HEK293T (cell line): ENCODE results near the gene STK4.
A peak's percentile ranks its signal among the peaks of the same experiment; 100 is the strongest.

Experiments
- CTCF ChIA-PET: fragments of 350-600 bp; formaldehyde crosslinking; extraction: SDS; loops from one replicate; lab custom pipeline; 2021; ENCODE audit warnings: antibody characterized with exemption, inconsistent platforms; lab: Yijun Ruan, JAX
- POLR2A ChIA-PET: fragments of 350-600 bp; formaldehyde crosslinking; extraction: SDS; loops from one replicate; lab custom pipeline; 2020; ENCODE audit warnings: antibody characterized with exemption, inconsistent platforms; lab: Yijun Ruan, JAX
- DNase-seq: peaks from one replicate; pipeline ENCODE4 v3.0.0; 2012; ENCODE audit warnings: mixed read lengths; ENCODE audit errors: extremely low spot score
- ARNT ChIP-seq: fragments of 450-650 bp; IDR thresholded peaks from 2 replicates; pipeline ENCODE4 v1.6.1; 2017; ENCODE audit warnings: mild to moderate bottlenecking
- BHLHE40 ChIP-seq: fragments of 450-650 bp; IDR thresholded peaks from 2 replicates; pipeline ENCODE4 v1.6.1; 2016; ENCODE audit warnings: mild to moderate bottlenecking, moderate library complexity, borderline replicate concordance
- CTBP1 ChIP-seq: fragments of 450-650 bp; IDR thresholded peaks from 2 replicates; pipeline ENCODE4 v1.6.1; 2016; ENCODE audit warnings: borderline replicate concordance
- ELF4 ChIP-seq: fragments of 450-650 bp; IDR thresholded peaks from 2 replicates; pipeline ENCODE4 v1.6.1; 2017; ENCODE audit warnings: antibody characterized with exemption
- FOXA1 ChIP-seq: fragments of 450-650 bp; IDR thresholded peaks from 2 replicates; pipeline ENCODE4 v1.6.1; 2016; ENCODE audit warnings: mild to moderate bottlenecking
- FOXK2 ChIP-seq: fragments of 450-650 bp; IDR thresholded peaks from 2 replicates; pipeline ENCODE4 v1.6.1; 2016; ENCODE audit warnings: mild to moderate bottlenecking
- FOXM1 ChIP-seq: fragments of 450-650 bp; IDR thresholded peaks from 2 replicates; pipeline ENCODE4 v1.6.1; 2017; ENCODE audit warnings: mild to moderate bottlenecking, borderline replicate concordance
- HDGF ChIP-seq: fragments of 450-650 bp; IDR thresholded peaks from 2 replicates; pipeline ENCODE4 v1.6.1; 2017; ENCODE audit warnings: antibody characterized with exemption, borderline replicate concordance
- L3MBTL2 ChIP-seq: fragments of 450-650 bp; conservative IDR thresholded peaks from 2 replicates; pipeline ENCODE4 v1.6.1; 2016; ENCODE audit warnings: mild to moderate bottlenecking
- LEF1 ChIP-seq: fragments of 450-650 bp; IDR thresholded peaks from 2 replicates; pipeline ENCODE4 v1.6.1; 2017; ENCODE audit warnings: mild to moderate bottlenecking, borderline replicate concordance
- NFRKB ChIP-seq: fragments of 450-650 bp; IDR thresholded peaks from 2 replicates; pipeline ENCODE4 v1.6.1; 2016; ENCODE audit warnings: mild to moderate bottlenecking, moderate library complexity
- SP1 ChIP-seq: fragments of 450-650 bp; IDR thresholded peaks from 2 replicates; pipeline ENCODE4 v1.6.1; 2017
- SUZ12 ChIP-seq: fragments of 450-650 bp; IDR thresholded peaks from 2 replicates; pipeline ENCODE4 v1.6.1; 2016; ENCODE audit warnings: mild to moderate bottlenecking
- TARDBP ChIP-seq: fragments of 450-650 bp; IDR thresholded peaks from 2 replicates; pipeline ENCODE4 v1.6.1; 2016
- ZNF384 ChIP-seq: fragments of 450-650 bp; IDR thresholded peaks from 2 replicates; pipeline ENCODE4 v1.6.1; 2016
- TF ChIP-seq, protein P1 (sequence below): fragments of 450-650 bp; IDR thresholded peaks from 2 replicates; pipeline ENCODE4 v1.6.1; 2016

Gene STK4

DNA sequence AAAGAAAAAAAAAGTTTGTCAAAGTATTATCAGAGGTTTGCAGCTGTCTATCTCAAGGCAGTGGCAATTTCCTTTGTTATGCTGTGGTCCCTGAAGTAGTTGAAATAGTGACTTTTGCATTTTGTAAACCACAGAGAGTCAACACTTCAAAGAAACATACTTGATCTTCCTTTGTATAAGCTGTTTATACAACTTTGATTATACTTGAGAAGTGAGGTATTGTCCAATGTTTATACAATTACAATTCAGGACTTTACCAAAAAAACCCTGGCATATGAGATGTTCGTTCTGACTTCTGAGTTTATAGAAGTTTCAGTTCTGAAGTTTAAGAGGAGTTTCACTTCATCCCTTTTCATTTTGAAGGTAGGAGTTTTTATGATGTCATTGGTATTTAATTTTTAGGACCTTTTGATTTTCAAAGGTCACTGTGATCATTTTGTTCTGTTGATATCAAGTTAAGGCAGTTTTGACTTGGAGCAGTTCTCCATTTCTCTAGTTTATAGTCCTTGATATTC, 4.0 kb downstream of the STK4 start:
- POLR2A ChIA-PET, result interaction anchor here (2.1 kb wide), 1 partner anchor 10 kb away, joined by 7 read pairs; the partner anchor contains the start of gene TOMM34
- CTCF ChIA-PET, result no interaction called here
- no peak for TF ChIP-seq SUZ12
- TF ChIP-seq CTBP1, result no peak
- no peak for TF ChIP-seq FOXK2
- no peak for TF ChIP-seq SP1
- no peak for TF ChIP-seq L3MBTL2
- no peak for TF ChIP-seq NFRKB
- TF ChIP-seq BHLHE40, result no peak
- TF ChIP-seq, protein P1, sequence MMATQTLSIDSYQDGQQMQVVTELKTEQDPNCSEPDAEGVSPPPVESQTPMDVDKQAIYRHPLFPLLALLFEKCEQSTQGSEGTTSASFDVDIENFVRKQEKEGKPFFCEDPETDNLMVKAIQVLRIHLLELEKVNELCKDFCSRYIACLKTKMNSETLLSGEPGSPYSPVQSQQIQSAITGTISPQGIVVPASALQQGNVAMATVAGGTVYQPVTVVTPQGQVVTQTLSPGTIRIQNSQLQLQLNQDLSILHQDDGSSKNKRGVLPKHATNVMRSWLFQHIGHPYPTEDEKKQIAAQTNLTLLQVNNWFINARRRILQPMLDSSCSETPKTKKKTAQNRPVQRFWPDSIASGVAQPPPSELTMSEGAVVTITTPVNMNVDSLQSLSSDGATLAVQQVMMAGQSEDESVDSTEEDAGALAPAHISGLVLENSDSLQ, result no peak
- no peak for TF ChIP-seq FOXA1
- no peak for TF ChIP-seq HDGF
- no peak for TF ChIP-seq ELF4
- no peak for TF ChIP-seq FOXM1
- no peak for TF ChIP-seq ZNF384
- TF ChIP-seq TARDBP, result no peak
- TF ChIP-seq LEF1, result no peak
- no peak for DNase-seq

DNA sequence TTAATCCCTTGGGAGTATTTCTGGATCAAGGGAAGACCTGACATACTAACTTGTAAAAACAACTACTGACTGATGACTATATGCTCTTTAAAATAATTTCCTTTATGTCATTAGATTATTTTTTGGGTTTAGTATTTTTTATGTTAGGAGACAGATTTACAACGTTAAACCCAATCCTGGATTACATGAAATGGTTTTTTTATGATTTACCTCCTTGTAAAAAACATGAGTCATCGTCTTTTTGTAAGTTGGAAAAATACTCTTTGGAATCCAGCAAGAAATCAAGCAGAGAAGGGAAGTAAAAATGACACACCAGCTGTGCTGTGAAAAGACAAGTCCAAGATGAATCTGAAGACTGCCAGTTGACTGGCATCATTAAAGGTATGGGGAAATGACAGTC, 6.7 kb downstream of the STK4 start:
- TF ChIP-seq SUZ12 (no peak), HDGF (no peak), SP1 (no peak), ELF4 (no peak), FOXM1 (no peak), L3MBTL2 (no peak), NFRKB (no peak), TARDBP (no peak), CTBP1 (peak; percentile 50; the same call in 1 of the 2 replicates)
- TF ChIP-seq, protein P1, result peak; percentile 85
- ChIA-PET POLR2A (no interaction called here), CTCF (no interaction called here)
- DNase-seq, result no peak

DNA sequence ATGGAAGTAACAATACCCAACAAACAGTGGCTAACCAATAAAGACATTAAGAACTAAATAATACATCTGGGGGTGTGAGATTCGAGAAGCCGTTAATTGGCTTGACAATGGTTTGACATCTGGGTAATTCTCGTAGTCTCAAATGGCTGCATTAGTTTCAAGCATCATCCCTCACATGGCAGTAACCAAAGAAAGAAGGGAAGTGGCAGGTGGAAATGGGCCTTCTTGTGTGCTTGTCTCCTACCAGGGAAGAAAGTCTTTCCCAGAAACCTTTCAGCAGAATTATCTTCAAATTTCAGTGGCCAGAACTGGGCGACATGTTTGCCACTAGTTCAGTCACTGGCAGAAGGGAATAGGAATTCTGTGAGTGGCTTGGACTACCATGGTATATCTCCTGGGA, 10.4 kb downstream of the STK4 start:
- CTCF ChIA-PET, result no interaction called here
- POLR2A ChIA-PET, result no interaction called here
- TF ChIP-seq ZNF384, result no peak
- no peak for TF ChIP-seq SUZ12
- TF ChIP-seq ELF4, result no peak
- TF ChIP-seq BHLHE40, result no peak
- TF ChIP-seq LEF1, result no peak
- no peak for TF ChIP-seq ARNT
- no peak for TF ChIP-seq FOXA1
- TF ChIP-seq FOXM1, result no peak
- TF ChIP-seq FOXK2, result no peak
- no peak for TF ChIP-seq NFRKB
- TF ChIP-seq, protein P1, result no peak
- TF ChIP-seq CTBP1, result no peak
- no peak for TF ChIP-seq TARDBP
- TF ChIP-seq L3MBTL2, result no peak
- no peak for TF ChIP-seq HDGF
- no peak for DNase-seq

DNA sequence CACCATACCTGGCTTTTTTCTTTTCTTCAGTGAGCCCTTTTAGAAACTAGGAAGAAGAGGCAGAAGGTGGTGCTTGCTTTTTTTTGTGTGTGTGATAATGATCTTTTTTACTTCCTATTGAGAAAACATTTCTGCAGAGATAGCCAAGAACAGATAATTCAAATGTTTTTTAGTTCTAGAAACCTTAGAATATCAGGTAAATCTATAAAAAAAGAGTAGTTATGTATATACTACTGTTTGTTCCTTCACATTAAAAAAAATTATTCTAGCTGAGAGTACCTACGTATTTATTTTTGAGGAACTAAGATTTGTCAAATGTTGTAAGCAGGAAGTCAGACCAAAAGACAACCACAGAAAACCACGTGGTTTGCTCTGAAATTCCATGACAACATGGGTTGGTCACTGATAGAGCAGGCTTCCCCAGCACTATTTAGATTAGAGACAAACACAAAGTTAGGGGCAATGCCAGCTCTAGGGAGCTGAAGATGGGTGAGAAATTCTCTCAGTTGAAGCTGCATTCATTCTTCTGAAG, 12.8 kb downstream of the STK4 start:
- CTCF ChIA-PET, result no interaction called here
- POLR2A ChIA-PET, result no interaction called here
- TF ChIP-seq FOXA1 (no peak), L3MBTL2 (no peak), NFRKB (no peak), ARNT (no peak), ELF4 (no peak), TARDBP (no peak), CTBP1 (no peak), FOXM1 (no peak), BHLHE40 (no peak), SUZ12 (no peak), HDGF (no peak), ZNF384 (no peak), LEF1 (no peak), FOXK2 (no peak), SP1 (no peak)
- TF ChIP-seq, protein P1, result no peak
- no peak for DNase-seq

DNA sequence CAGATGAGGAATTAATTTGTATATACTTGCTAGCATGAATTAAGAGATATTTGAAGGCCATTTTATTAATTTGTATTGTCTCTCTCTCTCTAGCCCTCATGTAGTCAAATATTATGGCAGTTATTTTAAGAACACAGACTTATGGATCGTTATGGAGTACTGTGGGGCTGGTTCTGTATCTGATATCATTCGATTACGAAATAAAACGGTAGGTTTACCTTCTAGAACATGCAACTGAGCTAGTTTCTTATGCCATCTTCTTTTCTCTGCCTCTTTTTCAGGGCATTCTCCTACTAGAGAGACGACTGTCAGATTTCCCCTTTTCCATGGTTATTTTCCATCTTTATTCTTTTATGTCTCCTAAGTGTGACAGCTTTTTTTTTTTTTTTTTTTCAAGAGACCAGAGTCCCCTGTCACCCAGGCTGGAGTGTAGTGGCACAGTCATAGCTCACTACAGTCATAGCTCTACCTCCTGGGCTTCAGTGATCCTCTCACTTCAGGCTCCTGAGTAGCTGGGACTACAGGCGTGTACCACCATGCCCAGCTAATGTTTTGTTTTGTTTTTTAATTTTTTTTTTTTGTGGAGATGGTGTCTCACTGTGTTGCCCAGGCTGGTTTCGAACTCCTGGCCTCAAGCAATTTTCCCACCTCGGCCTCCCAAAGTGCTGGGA, 15.6 kb downstream of the STK4 start:
- POLR2A ChIA-PET, result no interaction called here
- CTCF ChIA-PET, result interaction anchor here (0.6 kb wide), 1 partner anchor 9 kb away, joined by 3 read pairs; no protein-coding TSS in a partner anchor
- DNase-seq, result no peak
- TF ChIP-seq FOXK2 (no peak), SUZ12 (no peak), BHLHE40 (no peak), L3MBTL2 (no peak), FOXA1 (no peak), FOXM1 (no peak), ELF4 (no peak), NFRKB (no peak), LEF1 (no peak), ZNF384 (no peak), SP1 (no peak), CTBP1 (no peak), TARDBP (no peak), HDGF (no peak), ARNT (no peak)
